ENCODE results near the gene RPS18. TPM values are rescaled to one million over a fixed set of nuclear protein-coding genes. Genes with fewer than 3 reads are reported as not detected.

RPS18 gene
- total RNA-seq, 1 experiment from 2014 or later, result 2,442 TPM

- DNase-seq, result no peak
- CTCF ChIA-PET, result no interaction called here
- H3K79me2 ChIP-seq (ENCODE audit: low read depth), result no peaks in the 10 kb centered on the region
- H3K4me2 ChIP-seq, result no peak overlapping the region
- intact Hi-C loops (cut with micrococcal nuclease; ENCODE audit: unreplicated experiment), result no loop called here
- no peaks in the 10 kb centered on the region for H3K9me2 ChIP-seq (ENCODE audit: insufficient read depth)
- no peaks in the 10 kb centered on the region for H4K20me1 ChIP-seq (ENCODE audit: insufficient read depth)
- no peak overlapping the region for H2AFZ ChIP-seq
- H3K9me3 ChIP-seq (ENCODE audit: insufficient read depth, low read depth), result no peaks in the 10 kb centered on the region
- H3K4me3 ChIP-seq, result no peak overlapping the region
- TF ChIP-seq, protein P1, sequence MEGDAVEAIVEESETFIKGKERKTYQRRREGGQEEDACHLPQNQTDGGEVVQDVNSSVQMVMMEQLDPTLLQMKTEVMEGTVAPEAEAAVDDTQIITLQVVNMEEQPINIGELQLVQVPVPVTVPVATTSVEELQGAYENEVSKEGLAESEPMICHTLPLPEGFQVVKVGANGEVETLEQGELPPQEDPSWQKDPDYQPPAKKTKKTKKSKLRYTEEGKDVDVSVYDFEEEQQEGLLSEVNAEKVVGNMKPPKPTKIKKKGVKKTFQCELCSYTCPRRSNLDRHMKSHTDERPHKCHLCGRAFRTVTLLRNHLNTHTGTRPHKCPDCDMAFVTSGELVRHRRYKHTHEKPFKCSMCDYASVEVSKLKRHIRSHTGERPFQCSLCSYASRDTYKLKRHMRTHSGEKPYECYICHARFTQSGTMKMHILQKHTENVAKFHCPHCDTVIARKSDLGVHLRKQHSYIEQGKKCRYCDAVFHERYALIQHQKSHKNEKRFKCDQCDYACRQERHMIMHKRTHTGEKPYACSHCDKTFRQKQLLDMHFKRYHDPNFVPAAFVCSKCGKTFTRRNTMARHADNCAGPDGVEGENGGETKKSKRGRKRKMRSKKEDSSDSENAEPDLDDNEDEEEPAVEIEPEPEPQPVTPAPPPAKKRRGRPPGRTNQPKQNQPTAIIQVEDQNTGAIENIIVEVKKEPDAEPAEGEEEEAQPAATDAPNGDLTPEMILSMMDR (conservative IDR thresholded peaks at IDR 0.05), result no peak
- no peak for TF ChIP-seq EZH2 (IDR thresholded peaks at IDR 0.05; ENCODE audit: low read depth)
- peaks cover 82% of the 10 kb centered on the region for H3K27me3 ChIP-seq (ENCODE audit: insufficient read depth, low read depth)
- no peaks in the 10 kb centered on the region for H3F3A ChIP-seq (ENCODE audit: insufficient read depth, low read depth)
- H3K27ac ChIP-seq, result no peak overlapping the region
- no peaks in the 10 kb centered on the region for H3K36me3 ChIP-seq (ENCODE audit: low read depth)
- no peaks in the 10 kb centered on the region for H3K4me1 ChIP-seq (replicated peaks; ENCODE audit: insufficient read depth)
- BruUV-seq (replicated peaks), result no TSS peak
- POLR2A ChIA-PET (ENCODE audit: unreplicated experiment), result no interaction called here
Observed at GRCh38 chr6:33241968-33242367, 29.9 kb upstream of the RPS18 start.

DNA sequence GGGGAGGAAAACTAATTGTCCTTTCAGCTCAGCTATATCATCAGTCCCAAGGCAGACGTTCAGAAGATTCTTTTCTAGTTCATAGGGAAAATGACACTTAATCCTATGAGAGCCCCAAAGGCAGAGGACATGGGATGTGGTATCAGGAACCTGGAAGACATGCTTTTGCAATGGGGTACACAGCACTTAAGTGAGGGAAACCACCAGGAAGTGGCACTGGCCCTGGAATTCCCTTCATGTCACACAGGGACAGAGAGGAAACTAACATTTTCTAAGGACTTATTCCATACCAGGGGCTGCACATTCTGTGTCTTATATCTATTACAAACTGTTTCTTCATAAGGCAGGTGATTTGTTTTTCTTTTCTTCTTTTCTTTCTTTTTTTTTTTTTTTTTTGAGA is 28.4 kb upstream of the RPS18 start:
- Histone ChIP-seq H2AFZ (no peak overlapping the region), H3F3A (ENCODE audit: insufficient read depth, low read depth) (peaks cover under 1% of the 10 kb centered on the region), H3K27me3 (ENCODE audit: insufficient read depth, low read depth) (peaks cover 67% of the 10 kb centered on the region), H3K9me3 (ENCODE audit: insufficient read depth, low read depth) (no peaks in the 10 kb centered on the region), H3K4me3 (no peak overlapping the region), H3K36me3 (ENCODE audit: low read depth) (no peaks in the 10 kb centered on the region), H3K4me2 (no peak overlapping the region), H4K20me1 (ENCODE audit: insufficient read depth) (no peaks in the 10 kb centered on the region), H3K9me2 (ENCODE audit: insufficient read depth) (no peaks in the 10 kb centered on the region), H3K27ac (no peak overlapping the region), H3K79me2 (ENCODE audit: low read depth) (no peaks in the 10 kb centered on the region), H3K4me1 (replicated peaks; ENCODE audit: insufficient read depth) (peaks cover 1% of the 10 kb centered on the region)
- CTCF ChIA-PET, result no interaction called here
- no peak for TF ChIP-seq EZH2 (IDR thresholded peaks at IDR 0.05; ENCODE audit: low read depth)
- TF ChIP-seq, protein P1 (conservative IDR thresholded peaks at IDR 0.05), result no peak
- intact Hi-C loops (cut with micrococcal nuclease; ENCODE audit: unreplicated experiment), result no loop called here
- POLR2A ChIA-PET (ENCODE audit: unreplicated experiment), result no interaction called here
- BruUV-seq (replicated peaks), result no TSS peak
- DNase-seq, result no peak

DNA sequence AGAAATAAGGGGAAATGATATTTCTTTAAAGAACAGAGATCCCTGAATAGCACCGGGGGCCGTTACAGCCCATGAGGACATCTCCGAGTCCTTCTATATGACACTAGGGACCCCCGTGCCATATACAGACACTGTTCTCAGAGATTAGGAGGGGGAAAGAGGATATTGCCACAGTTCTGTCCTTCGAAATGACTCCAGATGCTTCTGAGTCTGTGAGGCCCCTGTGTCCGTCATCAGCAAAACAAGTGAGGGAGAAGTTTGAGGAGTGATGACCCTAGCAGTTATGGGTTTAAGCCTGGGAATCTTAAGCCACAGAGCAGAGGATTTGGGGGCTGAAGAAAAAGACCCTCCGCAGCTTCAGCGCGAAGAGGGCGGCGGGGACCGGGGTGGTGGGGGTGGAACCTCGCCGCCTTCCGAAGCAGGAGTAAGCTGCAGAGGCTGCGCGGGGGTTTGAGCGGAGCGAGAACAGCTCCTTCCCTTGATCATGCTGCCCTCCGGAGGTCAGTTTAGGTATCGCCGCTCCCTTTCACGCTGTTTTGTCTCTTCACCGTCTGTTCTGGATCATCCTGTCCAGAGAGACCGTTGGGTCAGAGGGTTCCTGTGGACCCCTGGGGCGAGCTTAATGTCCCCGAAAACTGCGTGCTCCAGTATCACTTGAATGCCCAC is 23.8 kb upstream of the RPS18 start:
- Histone ChIP-seq H3F3A (ENCODE audit: insufficient read depth, low read depth) (peaks cover 33% of the 10 kb centered on the region), H3K4me2 (peak overlapping the region; percentile 94), H3K4me1 (replicated peaks; ENCODE audit: insufficient read depth) (peaks cover 28% of the 10 kb centered on the region), H2AFZ (peak overlapping the region; percentile 76), H3K27ac (no peak overlapping the region), H3K36me3 (ENCODE audit: low read depth) (peaks cover 12% of the 10 kb centered on the region; the same call in 1 of the 2 replicates), H4K20me1 (ENCODE audit: insufficient read depth) (no peaks in the 10 kb centered on the region), H3K79me2 (ENCODE audit: low read depth) (no peaks in the 10 kb centered on the region), H3K4me3 (peak overlapping the region; percentile 69), H3K9me2 (ENCODE audit: insufficient read depth) (no peaks in the 10 kb centered on the region), H3K27me3 (ENCODE audit: insufficient read depth, low read depth) (peaks cover 23% of the 10 kb centered on the region), H3K9me3 (ENCODE audit: insufficient read depth, low read depth) (no peaks in the 10 kb centered on the region)
- intact Hi-C loops (cut with micrococcal nuclease; ENCODE audit: unreplicated experiment), result loop anchor here (1.0 to 5.0 kb wide), 5 partner anchors 47 to 363 kb away; partner anchors contain the start of genes RXRB and SLC39A7
- BruUV-seq (replicated peaks), result no TSS peak
- ChIA-PET POLR2A (ENCODE audit: unreplicated experiment) (no interaction called here), CTCF (interaction anchor here (0.6 to 0.7 kb wide), 5 partner anchors 40 to 1003 kb away, joined by 3 to 11 read pairs (median 3); partner anchors contain the start of genes RING1 and TAP2)
- TF ChIP-seq EZH2 (IDR thresholded peaks at IDR 0.05; ENCODE audit: low read depth), result no peak
- TF ChIP-seq, protein P1 (conservative IDR thresholded peaks at IDR 0.05), result peak; percentile 90
- DNase-seq, result peak; percentile 52 to 83
